ENCODE data around the gene ITFG1.

DNA sequence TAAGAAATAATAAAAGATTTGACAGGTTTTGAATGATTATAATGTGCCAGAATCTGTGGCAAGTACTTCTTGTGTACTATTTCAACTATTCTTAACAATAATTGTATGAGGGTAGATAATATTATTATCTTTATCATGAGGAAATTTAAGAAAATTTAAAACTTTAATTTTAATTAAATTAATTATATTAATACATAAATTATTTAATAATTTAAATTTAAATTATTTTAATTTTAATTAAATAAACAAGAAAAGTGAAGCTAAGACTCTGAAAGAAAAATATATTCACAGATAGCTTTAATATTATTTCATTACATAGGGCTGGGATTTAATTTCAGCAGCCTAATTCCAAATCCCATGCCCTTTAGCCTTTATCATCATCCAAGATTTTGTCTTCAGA lies 285.7 kb downstream of the ITFG1 start:
- TF ChIP-seq, protein P1, sequence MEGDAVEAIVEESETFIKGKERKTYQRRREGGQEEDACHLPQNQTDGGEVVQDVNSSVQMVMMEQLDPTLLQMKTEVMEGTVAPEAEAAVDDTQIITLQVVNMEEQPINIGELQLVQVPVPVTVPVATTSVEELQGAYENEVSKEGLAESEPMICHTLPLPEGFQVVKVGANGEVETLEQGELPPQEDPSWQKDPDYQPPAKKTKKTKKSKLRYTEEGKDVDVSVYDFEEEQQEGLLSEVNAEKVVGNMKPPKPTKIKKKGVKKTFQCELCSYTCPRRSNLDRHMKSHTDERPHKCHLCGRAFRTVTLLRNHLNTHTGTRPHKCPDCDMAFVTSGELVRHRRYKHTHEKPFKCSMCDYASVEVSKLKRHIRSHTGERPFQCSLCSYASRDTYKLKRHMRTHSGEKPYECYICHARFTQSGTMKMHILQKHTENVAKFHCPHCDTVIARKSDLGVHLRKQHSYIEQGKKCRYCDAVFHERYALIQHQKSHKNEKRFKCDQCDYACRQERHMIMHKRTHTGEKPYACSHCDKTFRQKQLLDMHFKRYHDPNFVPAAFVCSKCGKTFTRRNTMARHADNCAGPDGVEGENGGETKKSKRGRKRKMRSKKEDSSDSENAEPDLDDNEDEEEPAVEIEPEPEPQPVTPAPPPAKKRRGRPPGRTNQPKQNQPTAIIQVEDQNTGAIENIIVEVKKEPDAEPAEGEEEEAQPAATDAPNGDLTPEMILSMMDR (IDR thresholded peaks at IDR 0.05) = no peak
- no peak for TF ChIP-seq POLR2A (IDR thresholded peaks at IDR 0.05)

Measured in lower leg skin (tissue), 3 donors.